Measurements from ENCODE around the gene MGRN1. TPM values are rescaled to one million over a fixed set of nuclear protein-coding genes. Genes with fewer than 3 reads are reported as not detected.
A peak's percentile ranks its signal among the peaks of the same experiment; 100 is the strongest.

MGRN1 gene
- total RNA-seq, 4 donors from 2014 or later = 30.8 to 58.2 (median 44.8) TPM

DNA sequence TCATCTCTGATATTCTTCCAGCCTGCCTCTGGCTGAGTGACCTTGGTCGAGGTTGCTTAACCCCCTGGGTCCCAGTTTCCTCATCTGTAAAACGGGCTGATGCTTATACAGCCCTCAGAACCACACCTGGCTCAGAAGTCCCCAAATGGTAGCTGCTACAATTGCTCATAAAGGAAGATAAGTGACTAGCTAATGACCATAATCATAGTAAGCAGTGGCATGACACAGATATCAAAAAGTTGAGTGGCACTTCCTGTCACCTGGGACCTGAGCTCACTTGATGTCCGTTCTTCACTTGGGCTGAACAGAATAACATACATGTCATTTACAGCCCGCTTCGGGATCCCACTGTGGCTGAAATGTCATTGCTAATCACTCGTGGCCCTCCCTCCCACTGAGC is 1.8 kb downstream of the MGRN1 start:
- peaks cover 24% of the 10 kb centered on the region for H3K4me1 ChIP-seq
- H3K4me3 ChIP-seq = peak overlapping the region; percentile 100
- DNase-seq (ENCODE audit: low spot score in 2 of 2) = no peak
- no peaks in the 10 kb centered on the region for H3K9me3 ChIP-seq
- no peaks in the 10 kb centered on the region for H3K27me3 ChIP-seq
- no peak for TF ChIP-seq POLR2A (IDR thresholded peaks at IDR 0.05)
- TF ChIP-seq EP300 (IDR thresholded peaks at IDR 0.05) = no peak
- TF ChIP-seq, protein P1, sequence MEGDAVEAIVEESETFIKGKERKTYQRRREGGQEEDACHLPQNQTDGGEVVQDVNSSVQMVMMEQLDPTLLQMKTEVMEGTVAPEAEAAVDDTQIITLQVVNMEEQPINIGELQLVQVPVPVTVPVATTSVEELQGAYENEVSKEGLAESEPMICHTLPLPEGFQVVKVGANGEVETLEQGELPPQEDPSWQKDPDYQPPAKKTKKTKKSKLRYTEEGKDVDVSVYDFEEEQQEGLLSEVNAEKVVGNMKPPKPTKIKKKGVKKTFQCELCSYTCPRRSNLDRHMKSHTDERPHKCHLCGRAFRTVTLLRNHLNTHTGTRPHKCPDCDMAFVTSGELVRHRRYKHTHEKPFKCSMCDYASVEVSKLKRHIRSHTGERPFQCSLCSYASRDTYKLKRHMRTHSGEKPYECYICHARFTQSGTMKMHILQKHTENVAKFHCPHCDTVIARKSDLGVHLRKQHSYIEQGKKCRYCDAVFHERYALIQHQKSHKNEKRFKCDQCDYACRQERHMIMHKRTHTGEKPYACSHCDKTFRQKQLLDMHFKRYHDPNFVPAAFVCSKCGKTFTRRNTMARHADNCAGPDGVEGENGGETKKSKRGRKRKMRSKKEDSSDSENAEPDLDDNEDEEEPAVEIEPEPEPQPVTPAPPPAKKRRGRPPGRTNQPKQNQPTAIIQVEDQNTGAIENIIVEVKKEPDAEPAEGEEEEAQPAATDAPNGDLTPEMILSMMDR (IDR thresholded peaks at IDR 0.05) = no peak
- no peak for TF ChIP-seq POLR2AphosphoS5 (IDR thresholded peaks at IDR 0.05)
- 62% methylated on average over 6 of the region's 6 CpGs for whole genome bisulfite sequencing
- H3K36me3 ChIP-seq = no peaks in the 10 kb centered on the region
- H3K27ac ChIP-seq = no peak overlapping the region

GRCh38 chr16:4628283-4628682 is 3.7 kb downstream of the MGRN1 start:
- Histone ChIP-seq H3K27ac (no peak overlapping the region), H3K9me3 (no peaks in the 10 kb centered on the region), H3K36me3 (no peaks in the 10 kb centered on the region), H3K4me1 (peaks cover 24% of the 10 kb centered on the region), H3K4me3 (no peak overlapping the region), H3K27me3 (no peaks in the 10 kb centered on the region)
- DNase-seq (ENCODE audit: low spot score in 2 of 2) = no peak
- TF ChIP-seq, protein P1 (IDR thresholded peaks at IDR 0.05) = no peak
- TF ChIP-seq EP300 (IDR thresholded peaks at IDR 0.05) (no peak), POLR2AphosphoS5 (IDR thresholded peaks at IDR 0.05) (no peak), POLR2A (IDR thresholded peaks at IDR 0.05) (no peak)
- 86% methylated on average over 9 of the region's 9 CpGs for WGBS

DNA sequence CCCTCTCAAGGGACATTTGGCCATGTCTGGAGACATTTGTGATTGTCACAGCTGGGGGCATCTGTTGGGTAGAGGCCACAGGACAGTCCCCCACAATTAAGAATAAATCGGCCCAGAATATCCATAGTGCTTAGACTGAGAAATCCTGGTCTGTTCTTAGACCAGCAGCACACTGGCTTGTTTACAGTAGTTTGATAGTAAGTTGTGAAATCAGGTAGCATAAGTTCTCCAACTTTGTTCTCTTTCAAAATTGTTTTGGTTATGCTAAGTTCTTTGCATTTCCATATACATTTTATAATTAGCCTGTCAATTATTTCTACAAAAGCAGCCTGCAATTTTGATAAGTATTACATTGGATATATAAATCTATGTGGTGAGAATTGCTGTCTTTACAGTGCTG is 6.8 kb downstream of the MGRN1 start:
- peaks cover 7% of the 10 kb centered on the region for H3K36me3 ChIP-seq
- H3K27ac ChIP-seq = no peak overlapping the region
- peaks cover 8% of the 10 kb centered on the region for H3K4me1 ChIP-seq
- DNase-seq (ENCODE audit: low spot score in 2 of 2) = no peak
- H3K27me3 ChIP-seq = no peaks in the 10 kb centered on the region
- no peaks in the 10 kb centered on the region for H3K9me3 ChIP-seq
- TF ChIP-seq, protein P1 (IDR thresholded peaks at IDR 0.05) = no peak
- TF ChIP-seq POLR2AphosphoS5 (IDR thresholded peaks at IDR 0.05) = no peak
- no peak for TF ChIP-seq POLR2A (IDR thresholded peaks at IDR 0.05)
- no peak for TF ChIP-seq EP300 (IDR thresholded peaks at IDR 0.05)
- WGBS = 94% methylated on average over 1 of the region's 1 CpG
- H3K4me3 ChIP-seq = no peak overlapping the region

DNA sequence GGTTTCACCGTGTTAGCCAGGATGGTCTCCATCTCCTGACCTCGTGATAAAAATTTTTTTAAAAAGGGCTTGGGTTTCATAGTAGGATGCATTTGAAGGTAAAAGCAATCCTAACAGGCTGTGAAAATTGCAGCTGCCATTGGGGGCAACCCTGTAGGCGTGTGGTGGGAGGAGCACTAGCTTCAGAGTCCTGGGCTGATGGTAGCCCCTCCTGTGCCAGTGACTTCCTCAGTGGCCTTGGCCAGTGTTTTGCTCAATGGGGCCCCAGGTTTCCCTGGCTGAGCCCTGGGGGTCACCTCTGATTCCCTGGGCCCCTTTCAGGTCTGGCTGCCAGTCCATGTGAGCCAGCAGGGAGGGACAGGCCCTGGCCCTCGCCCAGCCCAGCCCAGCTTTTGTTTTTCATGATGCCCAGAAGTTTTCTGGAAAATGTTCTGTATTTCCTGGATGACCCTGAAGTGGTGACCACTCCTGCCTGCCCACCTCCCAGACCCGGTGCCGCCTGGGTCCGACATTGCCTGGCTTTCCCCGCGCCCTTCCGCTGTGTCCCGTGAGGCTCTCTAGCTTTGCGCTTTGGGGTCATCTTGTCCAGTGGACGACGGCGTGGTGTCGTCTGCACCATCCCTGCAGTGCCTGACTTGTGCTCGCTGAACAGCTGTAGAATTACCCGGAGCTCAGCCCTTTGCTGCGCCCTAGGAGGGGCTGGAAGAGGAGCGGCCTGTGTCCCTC is 9.4 kb downstream of the MGRN1 start:
- 92% methylated on average over 19 of the region's 20 CpGs for WGBS
- TF ChIP-seq, protein P1 (IDR thresholded peaks at IDR 0.05) = no peak
- no peak for TF ChIP-seq POLR2A (IDR thresholded peaks at IDR 0.05)
- no peak for TF ChIP-seq EP300 (IDR thresholded peaks at IDR 0.05)
- no peak for TF ChIP-seq POLR2AphosphoS5 (IDR thresholded peaks at IDR 0.05)
- Histone ChIP-seq H3K36me3 (peaks cover 7% of the 10 kb centered on the region), H3K4me1 (peaks cover 7% of the 10 kb centered on the region), H3K4me3 (no peak overlapping the region), H3K9me3 (no peaks in the 10 kb centered on the region), H3K27me3 (no peaks in the 10 kb centered on the region), H3K27ac (no peak overlapping the region)
- no peak for DNase-seq (ENCODE audit: low spot score in 2 of 2)

GRCh38 chr16:4634768-4635167 is 10.1 kb downstream of the MGRN1 start:
- Histone ChIP-seq H3K4me1 (peaks cover 13% of the 10 kb centered on the region), H3K4me3 (no peak overlapping the region), H3K9me3 (no peaks in the 10 kb centered on the region), H3K36me3 (peaks cover 7% of the 10 kb centered on the region), H3K27ac (no peak overlapping the region), H3K27me3 (no peaks in the 10 kb centered on the region)
- no peak for DNase-seq (ENCODE audit: low spot score in 2 of 2)
- TF ChIP-seq, protein P1 (IDR thresholded peaks at IDR 0.05) = no peak
- no peak for TF ChIP-seq POLR2A (IDR thresholded peaks at IDR 0.05)
- 92% methylated on average over 12 of the region's 12 CpGs for WGBS
